ENCODE measurements around the gene SYNGR3. TPM values are rescaled to one million over a fixed set of nuclear protein-coding genes. Genes with fewer than 3 reads are reported as not detected.

Gene SYNGR3
- polyA plus RNA-seq, 2 of the 4 experiments (the other 2 are of a cell fraction), result 4.1 to 4.9 TPM

- Histone ChIP-seq H3K4me2 (no peak overlapping the region), H3K9me3 (no peaks in the 10 kb centered on the region), H3K4me1 (peaks cover 19% of the 10 kb centered on the region), H3K4me3 (no peak overlapping the region), H3K27ac (no peak overlapping the region)
- no peak for TF ChIP-seq FOSL2 (IDR thresholded peaks at IDR 0.05)
- no peak for TF ChIP-seq FOSL2 (CRISPR knock-in tag; IDR thresholded peaks at IDR 0.05)
- TF ChIP-seq REST (IDR thresholded peaks at IDR 0.05), result no peak
- TF ChIP-seq CHD2 (IDR thresholded peaks at IDR 0.05; ENCODE audit: low read length, partially characterized antibody), result no peak
- TF ChIP-seq KDM5A (IDR thresholded peaks at IDR 0.05), result no peak
- TF ChIP-seq HOXB13 (CRISPR knock-in tag; IDR thresholded peaks at IDR 0.05; ENCODE audit: low read depth), result no peak
- TF ChIP-seq CBX8 (IDR thresholded peaks at IDR 0.05), result no peak
- no peak for TF ChIP-seq ESRRA (IDR thresholded peaks at IDR 0.05; ENCODE audit: borderline replicate concordance, low read length)
- TF ChIP-seq JUNB (IDR thresholded peaks at IDR 0.05), result no peak
- TF ChIP-seq POLR2A (IDR thresholded peaks at IDR 0.05; ENCODE audit: low read length), result no peak
- ChIA-PET POLR2A (interaction anchor here (1.3 kb wide), 1 partner anchor 19 kb away, joined by 6 read pairs; the partner anchor contains the start of gene RPS2), CTCF (interaction anchor here (0.8 to 2.5 kb wide), 10 partner anchors 9 to 82 kb away, joined by 3 to 11 read pairs (median 4); partner anchors contain the start of genes NDUFB10 and RPL3L)
- 79% methylated on average over 19 of the region's 19 CpGs for WGBS (ENCODE audit: missing lambda C conversion rate)
- no peak for ATAC-seq
- DNase-seq (ENCODE audit: low read depth in 1 of 2, low spot score in 1 of 2), result no peak
- no peak for FAIRE-seq
Measured at GRCh38 chr16:1945559-1946391, 44.0 kb upstream of the SYNGR3 start.

GRCh38 chr16:1946495-1947368 lies 43.0 kb upstream of the SYNGR3 start:
- WGBS (ENCODE audit: missing lambda C conversion rate), result 92% methylated on average over 19 of the region's 38 CpGs
- peaks cover 11% of the 10 kb centered on the region for H3K4me1 ChIP-seq
- H3K4me3 ChIP-seq, result no peak overlapping the region
- no peak for FAIRE-seq
- no peak overlapping the region for H3K4me2 ChIP-seq
- no peaks in the 10 kb centered on the region for H3K9me3 ChIP-seq
- no peak for TF ChIP-seq MAFK (IDR thresholded peaks at IDR 0.05; ENCODE audit: partially characterized antibody)
- TF ChIP-seq FOSB (CRISPR knock-in tag; IDR thresholded peaks at IDR 0.05), result no peak
- no peak for TF ChIP-seq CHD2 (IDR thresholded peaks at IDR 0.05; ENCODE audit: low read length, partially characterized antibody)
- TF ChIP-seq HES2 (IDR thresholded peaks at IDR 0.05), result no peak
- TF ChIP-seq HOXA7 (CRISPR knock-in tag; IDR thresholded peaks at IDR 0.05), result no peak
- TF ChIP-seq SREBF2 (IDR thresholded peaks at IDR 0.05), result no peak
- no peak for DNase-seq (ENCODE audit: low read depth in 1 of 2, low spot score in 1 of 2)
- ATAC-seq, result no peak
- no peak overlapping the region for H3K27ac ChIP-seq
- ChIA-PET CTCF (interaction anchor here (0.8 to 2.5 kb wide), 8 partner anchors 8 to 83 kb away, joined by 3 to 11 read pairs (median 3); partner anchors contain the start of genes NDUFB10 and RPL3L), POLR2A (interaction anchor here (1.3 kb wide), 1 partner anchor 18 kb away, joined by 6 read pairs; the partner anchor contains the start of gene RPS2)

GRCh38 chr16:1947369-1947670 lies 42.5 kb upstream of the SYNGR3 start:
- ChIA-PET CTCF (interaction anchor here (1.2 to 2.5 kb wide), 4 partner anchors 10 to 82 kb away, joined by 4 to 11 read pairs (median 8); no protein-coding TSS in a partner anchor), POLR2A (no interaction called here)
- H3K4me3 ChIP-seq, result no peak overlapping the region
- FAIRE-seq (no peak), ATAC-seq (no peak), DNase-seq (ENCODE audit: low read depth in 1 of 2, low spot score in 1 of 2) (no peak)
- TF ChIP-seq CEBPB (IDR thresholded peaks at IDR 0.05) (no peak), ZNF302 (CRISPR knock-in tag; IDR thresholded peaks at IDR 0.05) (no peak)
- peaks cover 5% of the 10 kb centered on the region for H3K4me1 ChIP-seq
- H3K4me2 ChIP-seq, result no peak overlapping the region
- 88% methylated on average over 9 of the region's 9 CpGs for WGBS (ENCODE audit: missing lambda C conversion rate)
- no peak overlapping the region for H3K27ac ChIP-seq
- no peaks in the 10 kb centered on the region for H3K9me3 ChIP-seq

Measured in A549 (cell line).